Neural progenitor cell (in vitro differentiated cells): ENCODE results near the gene ASTN2. TPM values are rescaled to one million over a fixed set of nuclear protein-coding genes. Genes with fewer than 3 reads are reported as not detected.
A peak's percentile ranks its signal among the peaks of the same experiment; 100 is the strongest.

Experiments used
- DNase-seq: peaks from one replicate; pipeline ENCODE4 v3.0.0-alpha.2; 2016; ENCODE audit warnings: low spot score
- H2AFZ ChIP-seq: fragments of 200-600 bp; sonication (generic); replicated peaks from 2 replicates; pipeline ENCODE4 v1.6.1; 2016; ENCODE audit warnings: antibody characterized with exemption
- H3F3A ChIP-seq: fragments of 200-600 bp; sonication (generic); 2 replicates; pipeline ENCODE4 v1.6.1; 2016; ENCODE audit warnings: antibody characterized with exemption, low read depth
- H3K27ac ChIP-seq: fragments of 200-600 bp; sonication (generic); 2 replicates; pipeline ENCODE4 v1.5.1; 2016; ENCODE audit warnings: mild to moderate bottlenecking
- H3K27me3 ChIP-seq: fragments of 200-600 bp; sonication (generic); 2 replicates; pipeline ENCODE4 v1.6.1; 2016; ENCODE audit warnings: mild to moderate bottlenecking, moderate library complexity
- H3K36me3 ChIP-seq: fragments of 200-600 bp; sonication (generic); 2 replicates; pipeline ENCODE4 v1.5.1; 2016
- H3K4me1 ChIP-seq: fragments of 200-600 bp; sonication (generic); 2 replicates; pipeline ENCODE4 v1.6.1; 2016; ENCODE audit warnings: mixed run types
- H3K4me2 ChIP-seq: fragments of 200-600 bp; sonication (generic); 2 replicates; pipeline ENCODE4 v1.6.1; 2016
- H3K4me3 ChIP-seq: fragments of 200-600 bp; sonication (generic); 2 replicates; pipeline ENCODE4 v1.5.1; 2016
- H3K79me2 ChIP-seq: fragments of 200-600 bp; sonication (generic); 2 replicates; pipeline ENCODE4 v1.6.1; 2016; ENCODE audit warnings: low read depth
- H3K9ac ChIP-seq: fragments of 200-600 bp; sonication (generic); 2 replicates; pipeline ENCODE4 v1.6.1; 2016
- H3K9me3 ChIP-seq: fragments of 200-600 bp; sonication (generic); 2 replicates; pipeline ENCODE4 v1.5.1; 2016; ENCODE audit warnings: low read depth
- H4K20me1 ChIP-seq: fragments of 200-600 bp; sonication (generic); 2 replicates; pipeline ENCODE4 v1.6.1; 2016; ENCODE audit warnings: low read depth
- H3K27ac Mint-ChIP-seq: 3 replicates; pipeline ENCODE4 v1.8.0; 2021; ENCODE audit warnings: mixed read lengths
- H3K27me3 Mint-ChIP-seq: 2 replicates; pipeline ENCODE4 v1.8.0; 2022; ENCODE audit warnings: low read depth, mild to moderate bottlenecking, inconsistent platforms, moderate library complexity, mixed read lengths; ENCODE audit not compliant: insufficient read depth
- H3K36me3 Mint-ChIP-seq: 3 replicates; pipeline ENCODE4 v1.8.0; 2021; ENCODE audit warnings: mixed read lengths
- H3K4me1 Mint-ChIP-seq: 3 replicates; pipeline ENCODE4 v1.8.0; 2021; ENCODE audit warnings: mixed read lengths
- H3K4me3 Mint-ChIP-seq: 3 replicates; pipeline ENCODE4 v1.8.0; 2021; ENCODE audit warnings: mild to moderate bottlenecking, moderate library complexity, mixed read lengths
- H3K9me3 Mint-ChIP-seq: 3 replicates; pipeline ENCODE4 v1.8.0; 2020; ENCODE audit warnings: mixed read lengths
- EZH2 ChIP-seq: fragments of 200-600 bp; sonication (generic); IDR thresholded peaks from 2 replicates; pipeline ENCODE4 v1.6.1; 2017; ENCODE audit warnings: antibody characterized with exemption, mild to moderate bottlenecking, moderate library complexity
- EZH2phosphoT487 ChIP-seq: fragments of 200-600 bp; sonication (generic); IDR thresholded peaks from 2 replicates; pipeline ENCODE4 v1.6.1; 2017; ENCODE audit warnings: antibody characterized with exemption
- total RNA-seq: library from RNA; depleted of rRNA; stranded (reverse); fragments of >200 nt; gene quantifications from 2 replicates; pipeline ENCODE4 v1.2.3, GENCODE V29; 2015; ENCODE audit warnings: low replicate concordance
- TF ChIP-seq, protein P1 (sequence below): fragments of 200-600 bp; sonication (generic); IDR thresholded peaks from 2 replicates; pipeline ENCODE4 v1.5.1; 2017; ENCODE audit warnings: antibody characterized with exemption, mild to moderate bottlenecking

ASTN2 gene
- total RNA-seq, 1 donor from 2014 or later, result 8.0 TPM

DNA sequence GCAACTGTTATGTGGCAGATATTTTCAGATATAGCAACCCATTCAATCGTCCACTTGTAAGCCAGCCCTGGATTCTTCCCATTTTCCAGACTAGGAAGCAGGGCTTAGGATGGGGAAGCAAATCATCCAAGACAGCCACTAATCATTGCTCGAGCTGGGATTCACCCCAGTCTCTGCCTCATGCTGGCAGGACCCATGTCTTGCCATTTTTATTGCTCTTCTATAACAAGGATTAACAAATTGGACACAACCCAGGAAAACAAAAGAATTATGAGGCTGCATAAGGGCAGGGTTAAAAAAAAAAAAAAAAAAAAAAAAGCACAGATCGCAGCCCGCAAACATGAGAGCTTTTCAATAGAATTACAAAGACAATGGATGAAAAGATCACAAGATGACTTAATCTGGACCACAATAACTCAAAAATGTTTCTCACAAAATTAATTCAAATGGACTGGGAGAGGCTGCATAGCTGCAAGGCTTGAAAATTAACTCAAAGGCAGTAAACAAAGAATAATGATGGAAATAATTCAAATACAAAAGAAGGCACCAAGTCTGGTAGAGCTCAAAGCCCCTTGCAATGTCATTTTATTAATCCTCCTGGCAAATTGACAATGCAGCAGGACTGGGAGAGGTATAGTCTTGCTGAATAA lies 40.7 kb downstream of the ASTN2 start:
- Histone ChIP-seq H2AFZ (no peak overlapping the region), H3K9ac (no peak overlapping the region), H3K4me3 (no peak overlapping the region), H3K9me3 (no peaks in the 10 kb centered on the region), H3K36me3 (no peaks in the 10 kb centered on the region), H3K79me2 (no peaks in the 10 kb centered on the region), H4K20me1 (no peaks in the 10 kb centered on the region), H3F3A (peaks cover 7% of the 10 kb centered on the region), H3K4me2 (no peak overlapping the region), H3K27ac (no peak overlapping the region), H3K4me1 (peaks cover 23% of the 10 kb centered on the region), H3K27me3 (no peaks in the 10 kb centered on the region)
- peaks cover 3% of the 10 kb centered on the region for H3K4me1 Mint-ChIP-seq
- H3K27me3 Mint-ChIP-seq, result peaks cover 6% of the 10 kb centered on the region
- H3K4me3 Mint-ChIP-seq, result no peak overlapping the region
- TF ChIP-seq, protein P1, sequence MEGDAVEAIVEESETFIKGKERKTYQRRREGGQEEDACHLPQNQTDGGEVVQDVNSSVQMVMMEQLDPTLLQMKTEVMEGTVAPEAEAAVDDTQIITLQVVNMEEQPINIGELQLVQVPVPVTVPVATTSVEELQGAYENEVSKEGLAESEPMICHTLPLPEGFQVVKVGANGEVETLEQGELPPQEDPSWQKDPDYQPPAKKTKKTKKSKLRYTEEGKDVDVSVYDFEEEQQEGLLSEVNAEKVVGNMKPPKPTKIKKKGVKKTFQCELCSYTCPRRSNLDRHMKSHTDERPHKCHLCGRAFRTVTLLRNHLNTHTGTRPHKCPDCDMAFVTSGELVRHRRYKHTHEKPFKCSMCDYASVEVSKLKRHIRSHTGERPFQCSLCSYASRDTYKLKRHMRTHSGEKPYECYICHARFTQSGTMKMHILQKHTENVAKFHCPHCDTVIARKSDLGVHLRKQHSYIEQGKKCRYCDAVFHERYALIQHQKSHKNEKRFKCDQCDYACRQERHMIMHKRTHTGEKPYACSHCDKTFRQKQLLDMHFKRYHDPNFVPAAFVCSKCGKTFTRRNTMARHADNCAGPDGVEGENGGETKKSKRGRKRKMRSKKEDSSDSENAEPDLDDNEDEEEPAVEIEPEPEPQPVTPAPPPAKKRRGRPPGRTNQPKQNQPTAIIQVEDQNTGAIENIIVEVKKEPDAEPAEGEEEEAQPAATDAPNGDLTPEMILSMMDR, result no peak
- TF ChIP-seq EZH2phosphoT487, result no peak
- TF ChIP-seq EZH2, result no peak
- H3K27ac Mint-ChIP-seq, result no peak overlapping the region
- H3K9me3 Mint-ChIP-seq, result no peaks in the 10 kb centered on the region
- H3K36me3 Mint-ChIP-seq, result no peaks in the 10 kb centered on the region
- DNase-seq, result no peak

DNA sequence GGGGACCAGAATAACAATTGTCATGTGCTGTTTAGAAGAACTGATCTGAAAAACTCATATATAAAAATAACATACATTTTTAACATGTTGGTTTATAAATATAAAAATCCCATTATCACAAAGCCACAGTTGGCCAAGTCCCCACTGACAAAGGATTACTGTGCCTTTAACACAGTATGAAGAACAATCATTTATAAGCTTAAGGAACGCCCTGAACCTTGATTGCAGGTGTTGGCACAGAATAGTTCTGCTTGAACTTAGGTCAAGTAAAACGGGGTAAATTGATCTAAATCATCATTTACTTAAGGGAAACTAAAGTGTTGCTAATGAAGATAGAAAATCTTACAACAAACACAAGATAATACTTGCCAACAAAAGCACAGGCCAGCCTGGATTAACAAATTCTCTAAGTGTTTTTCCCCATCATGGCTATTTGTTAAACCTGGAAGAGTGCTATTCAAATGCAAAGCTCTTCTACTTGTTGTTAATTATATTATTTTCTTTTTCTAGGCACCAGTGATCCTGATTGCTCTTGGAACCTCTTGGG lies 46.1 kb downstream of the ASTN2 start:
- Histone ChIP-seq H3K27ac (no peak overlapping the region), H2AFZ (no peak overlapping the region), H3K4me3 (no peak overlapping the region), H3K9me3 (no peaks in the 10 kb centered on the region), H3K36me3 (no peaks in the 10 kb centered on the region), H3K4me2 (peak overlapping the region; percentile 58), H3K4me1 (peaks cover 20% of the 10 kb centered on the region), H3K27me3 (no peaks in the 10 kb centered on the region), H3F3A (no peaks in the 10 kb centered on the region), H4K20me1 (peaks cover 3% of the 10 kb centered on the region), H3K9ac (no peak overlapping the region), H3K79me2 (no peaks in the 10 kb centered on the region)
- TF ChIP-seq, protein P1, result no peak
- no peak for TF ChIP-seq EZH2phosphoT487
- TF ChIP-seq EZH2, result no peak
- no peak for DNase-seq
- no peak overlapping the region for H3K4me3 Mint-ChIP-seq
- no peak overlapping the region for H3K27ac Mint-ChIP-seq
- H3K36me3 Mint-ChIP-seq, result no peaks in the 10 kb centered on the region
- no peaks in the 10 kb centered on the region for H3K9me3 Mint-ChIP-seq
- H3K27me3 Mint-ChIP-seq, result no peaks in the 10 kb centered on the region
- H3K4me1 Mint-ChIP-seq, result no peaks in the 10 kb centered on the region

DNA sequence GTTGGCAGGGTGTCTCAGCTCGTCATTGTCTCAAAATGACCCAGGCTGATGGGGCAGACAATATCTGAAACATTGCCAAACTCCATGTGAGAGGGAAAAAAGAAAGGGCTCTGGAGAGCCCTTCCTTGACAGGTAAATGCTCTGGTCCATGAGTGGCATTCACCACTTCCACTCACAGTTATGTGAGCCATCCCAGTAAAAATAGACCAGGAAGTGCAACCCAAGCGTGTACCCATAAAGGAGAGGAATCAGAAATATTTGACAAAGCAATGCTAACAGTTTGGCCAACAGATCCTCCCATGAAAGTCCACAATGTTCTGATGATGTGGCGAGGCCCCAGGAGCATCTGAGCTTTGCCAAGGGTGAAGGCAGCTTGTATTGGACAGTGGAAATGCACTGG lies 49.4 kb downstream of the ASTN2 start:
- Mint-ChIP-seq H3K36me3 (no peaks in the 10 kb centered on the region), H3K27ac (no peak overlapping the region)

More for the DNA sequence above, 49.4 kb downstream of the ASTN2 start:
- Mint-ChIP-seq H3K4me1 (no peaks in the 10 kb centered on the region), H3K27me3 (peaks cover 2% of the 10 kb centered on the region), H3K4me3 (no peak overlapping the region), H3K9me3 (no peaks in the 10 kb centered on the region)
- H3K27me3 ChIP-seq, result no peaks in the 10 kb centered on the region
- no peak for DNase-seq
- H3K27ac ChIP-seq, result no peak overlapping the region
- H3K9me3 ChIP-seq, result no peaks in the 10 kb centered on the region
- no peaks in the 10 kb centered on the region for H3K79me2 ChIP-seq
- H3K9ac ChIP-seq, result no peak overlapping the region
- peaks cover 18% of the 10 kb centered on the region for H3K4me1 ChIP-seq
- TF ChIP-seq EZH2 (no peak), EZH2phosphoT487 (no peak)
- TF ChIP-seq, protein P1, result no peak
- no peaks in the 10 kb centered on the region for H3F3A ChIP-seq
- H4K20me1 ChIP-seq, result peaks cover 3% of the 10 kb centered on the region
- H3K36me3 ChIP-seq, result no peaks in the 10 kb centered on the region
- no peak overlapping the region for H3K4me3 ChIP-seq
- H3K4me2 ChIP-seq, result no peak overlapping the region
- H2AFZ ChIP-seq, result no peak overlapping the region
